ENCODE measurements around the gene SLC25A4. TPM values are rescaled to one million over a fixed set of nuclear protein-coding genes. Genes with fewer than 3 reads are reported as not detected.
"Not testable (repeated sequence)": the region's sequence is repeated elsewhere in the genome, so short reads cannot be mapped to it uniquely, and the experiment has no call there.

SLC25A4 gene
- total RNA-seq, 1 experiment from 2014 or later, result 40.2 TPM

DNA sequence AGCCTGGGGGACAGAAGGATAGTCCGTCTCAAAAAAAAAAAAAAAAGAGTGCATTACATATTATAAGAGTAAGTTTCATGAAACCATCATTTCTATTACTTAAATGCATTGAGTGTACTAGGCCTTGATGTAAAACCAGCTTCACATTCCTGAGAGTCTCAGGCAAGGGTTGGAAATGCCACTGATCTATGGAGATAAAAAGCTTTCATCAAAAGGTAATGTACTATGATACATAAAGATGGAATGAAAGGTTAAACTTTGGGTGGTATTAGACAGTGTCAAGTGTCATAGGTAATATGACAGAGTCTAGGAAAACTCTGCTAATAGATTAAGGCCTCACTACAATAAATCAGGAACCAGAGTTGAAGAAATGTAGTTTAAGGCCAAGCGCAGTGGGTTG is 53.4 kb downstream of the SLC25A4 start:
- ChIA-PET POLR2A (interaction anchor here (0.6 kb wide), 1 partner anchor 113 kb away, joined by 4 read pairs; no protein-coding TSS in a partner anchor), CTCF (interaction anchor here (0.6 to 4.4 kb wide), 3 partner anchors 12 to 51 kb away, joined by 3 to 21 read pairs (median 3); no protein-coding TSS in a partner anchor)
- no peak overlapping the region for H3K27ac Mint-ChIP-seq
- H3K9me3 Mint-ChIP-seq, result no peaks in the 10 kb centered on the region
- ATAC-seq (no peak), DNase-seq (ENCODE audit: low spot score) (no peak)
- no peak overlapping the region for H3K4me3 Mint-ChIP-seq
- H3K36me3 Mint-ChIP-seq, result peaks cover 3% of the 10 kb centered on the region; the same call in 1 of the 2 replicates
- H3K27me3 Mint-ChIP-seq (ENCODE audit: low read depth), result no peaks in the 10 kb centered on the region
- H3K4me1 Mint-ChIP-seq, result peaks cover 11% of the 10 kb centered on the region
- TF ChIP-seq TEAD4 (CRISPR knock-in tag; IDR thresholded peaks at IDR 0.05), result no peak
- TF ChIP-seq, protein P1, sequence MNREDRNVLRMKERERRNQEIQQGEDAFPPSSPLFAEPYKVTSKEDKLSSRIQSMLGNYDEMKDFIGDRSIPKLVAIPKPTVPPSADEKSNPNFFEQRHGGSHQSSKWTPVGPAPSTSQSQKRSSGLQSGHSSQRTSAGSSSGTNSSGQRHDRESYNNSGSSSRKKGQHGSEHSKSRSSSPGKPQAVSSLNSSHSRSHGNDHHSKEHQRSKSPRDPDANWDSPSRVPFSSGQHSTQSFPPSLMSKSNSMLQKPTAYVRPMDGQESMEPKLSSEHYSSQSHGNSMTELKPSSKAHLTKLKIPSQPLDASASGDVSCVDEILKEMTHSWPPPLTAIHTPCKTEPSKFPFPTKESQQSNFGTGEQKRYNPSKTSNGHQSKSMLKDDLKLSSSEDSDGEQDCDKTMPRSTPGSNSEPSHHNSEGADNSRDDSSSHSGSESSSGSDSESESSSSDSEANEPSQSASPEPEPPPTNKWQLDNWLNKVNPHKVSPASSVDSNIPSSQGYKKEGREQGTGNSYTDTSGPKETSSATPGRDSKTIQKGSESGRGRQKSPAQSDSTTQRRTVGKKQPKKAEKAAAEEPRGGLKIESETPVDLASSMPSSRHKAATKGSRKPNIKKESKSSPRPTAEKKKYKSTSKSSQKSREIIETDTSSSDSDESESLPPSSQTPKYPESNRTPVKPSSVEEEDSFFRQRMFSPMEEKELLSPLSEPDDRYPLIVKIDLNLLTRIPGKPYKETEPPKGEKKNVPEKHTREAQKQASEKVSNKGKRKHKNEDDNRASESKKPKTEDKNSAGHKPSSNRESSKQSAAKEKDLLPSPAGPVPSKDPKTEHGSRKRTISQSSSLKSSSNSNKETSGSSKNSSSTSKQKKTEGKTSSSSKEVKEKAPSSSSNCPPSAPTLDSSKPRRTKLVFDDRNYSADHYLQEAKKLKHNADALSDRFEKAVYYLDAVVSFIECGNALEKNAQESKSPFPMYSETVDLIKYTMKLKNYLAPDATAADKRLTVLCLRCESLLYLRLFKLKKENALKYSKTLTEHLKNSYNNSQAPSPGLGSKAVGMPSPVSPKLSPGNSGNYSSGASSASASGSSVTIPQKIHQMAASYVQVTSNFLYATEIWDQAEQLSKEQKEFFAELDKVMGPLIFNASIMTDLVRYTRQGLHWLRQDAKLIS (CRISPR knock-in tag; IDR thresholded peaks at IDR 0.05; ENCODE audit: borderline replicate concordance), result no peak

GRCh38 chr4:185198189-185198588 is 55.1 kb downstream of the SLC25A4 start:
- ATAC-seq; H3K27me3 Mint-ChIP-seq (ENCODE audit: low read depth); DNase-seq (ENCODE audit: low spot score); H3K27ac Mint-ChIP-seq; H3K9me3 Mint-ChIP-seq; H3K36me3 Mint-ChIP-seq; H3K4me3 Mint-ChIP-seq; POLR2A ChIA-PET: not testable (repeated sequence)
- CTCF ChIA-PET, result interaction anchor here (4.4 kb wide), 1 partner anchor 14 kb away, joined by 21 read pairs; no protein-coding TSS in a partner anchor
- peaks cover 24% of the 10 kb centered on the region for H3K4me1 Mint-ChIP-seq

Other genes with a start within 250 kb of the SLC25A4 start
- 0.28 TPM in 1 of 3 replicates, not detected in the others for gene HELT, start 124.8 kb upstream of the SLC25A4 start, total RNA-seq (2021)
- 35.2 to 40.3 TPM (median 36.1 TPM) in 3 replicates for gene CFAP97, start 60.7 kb downstream of the SLC25A4 start, total RNA-seq (2021)
- gene SNX25, start 66.3 kb downstream of the SLC25A4 start, total RNA-seq (2021), result 16.9 to 20.9 TPM (median 19.1 TPM) in 3 replicates

Measured in WTC11 (cell line).